ENCODE results near the gene TMBIM6.

TMBIM6 gene

DNA sequence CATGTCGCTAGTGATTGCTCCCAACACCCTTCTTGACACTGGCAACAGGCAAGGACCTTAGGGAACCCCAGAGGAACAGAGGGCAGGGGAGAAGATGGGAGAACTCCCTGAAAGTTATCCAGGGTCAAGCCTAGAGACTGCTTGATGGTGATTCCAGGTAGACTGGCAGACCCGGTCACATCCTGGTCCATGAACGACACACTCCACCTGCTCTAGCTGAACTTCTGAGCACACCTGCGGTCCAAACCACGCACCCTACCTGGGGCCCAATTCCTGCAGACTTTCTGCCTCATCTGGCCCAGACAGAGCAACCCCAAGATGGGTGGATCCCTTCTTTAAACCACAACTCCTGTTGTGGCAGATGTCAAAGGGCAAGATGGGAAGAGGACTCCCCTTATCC is 52.7 kb downstream of the TMBIM6 start:
- Mint-ChIP-seq H3K4me3 (no peak overlapping the region), H3K9me3 (no peaks in the 10 kb centered on the region), H3K27ac (no peak overlapping the region), H3K4me1 (peaks cover 3% of the 10 kb centered on the region), H3K27me3 (ENCODE audit: low read depth) (no peaks in the 10 kb centered on the region), H3K36me3 (ENCODE audit: low read depth) (peaks cover 14% of the 10 kb centered on the region)
- TF ChIP-seq, protein P1, sequence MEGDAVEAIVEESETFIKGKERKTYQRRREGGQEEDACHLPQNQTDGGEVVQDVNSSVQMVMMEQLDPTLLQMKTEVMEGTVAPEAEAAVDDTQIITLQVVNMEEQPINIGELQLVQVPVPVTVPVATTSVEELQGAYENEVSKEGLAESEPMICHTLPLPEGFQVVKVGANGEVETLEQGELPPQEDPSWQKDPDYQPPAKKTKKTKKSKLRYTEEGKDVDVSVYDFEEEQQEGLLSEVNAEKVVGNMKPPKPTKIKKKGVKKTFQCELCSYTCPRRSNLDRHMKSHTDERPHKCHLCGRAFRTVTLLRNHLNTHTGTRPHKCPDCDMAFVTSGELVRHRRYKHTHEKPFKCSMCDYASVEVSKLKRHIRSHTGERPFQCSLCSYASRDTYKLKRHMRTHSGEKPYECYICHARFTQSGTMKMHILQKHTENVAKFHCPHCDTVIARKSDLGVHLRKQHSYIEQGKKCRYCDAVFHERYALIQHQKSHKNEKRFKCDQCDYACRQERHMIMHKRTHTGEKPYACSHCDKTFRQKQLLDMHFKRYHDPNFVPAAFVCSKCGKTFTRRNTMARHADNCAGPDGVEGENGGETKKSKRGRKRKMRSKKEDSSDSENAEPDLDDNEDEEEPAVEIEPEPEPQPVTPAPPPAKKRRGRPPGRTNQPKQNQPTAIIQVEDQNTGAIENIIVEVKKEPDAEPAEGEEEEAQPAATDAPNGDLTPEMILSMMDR (IDR thresholded peaks at IDR 0.05; ENCODE audit: unreplicated experiment in 3 of 3) = no peak

DNA sequence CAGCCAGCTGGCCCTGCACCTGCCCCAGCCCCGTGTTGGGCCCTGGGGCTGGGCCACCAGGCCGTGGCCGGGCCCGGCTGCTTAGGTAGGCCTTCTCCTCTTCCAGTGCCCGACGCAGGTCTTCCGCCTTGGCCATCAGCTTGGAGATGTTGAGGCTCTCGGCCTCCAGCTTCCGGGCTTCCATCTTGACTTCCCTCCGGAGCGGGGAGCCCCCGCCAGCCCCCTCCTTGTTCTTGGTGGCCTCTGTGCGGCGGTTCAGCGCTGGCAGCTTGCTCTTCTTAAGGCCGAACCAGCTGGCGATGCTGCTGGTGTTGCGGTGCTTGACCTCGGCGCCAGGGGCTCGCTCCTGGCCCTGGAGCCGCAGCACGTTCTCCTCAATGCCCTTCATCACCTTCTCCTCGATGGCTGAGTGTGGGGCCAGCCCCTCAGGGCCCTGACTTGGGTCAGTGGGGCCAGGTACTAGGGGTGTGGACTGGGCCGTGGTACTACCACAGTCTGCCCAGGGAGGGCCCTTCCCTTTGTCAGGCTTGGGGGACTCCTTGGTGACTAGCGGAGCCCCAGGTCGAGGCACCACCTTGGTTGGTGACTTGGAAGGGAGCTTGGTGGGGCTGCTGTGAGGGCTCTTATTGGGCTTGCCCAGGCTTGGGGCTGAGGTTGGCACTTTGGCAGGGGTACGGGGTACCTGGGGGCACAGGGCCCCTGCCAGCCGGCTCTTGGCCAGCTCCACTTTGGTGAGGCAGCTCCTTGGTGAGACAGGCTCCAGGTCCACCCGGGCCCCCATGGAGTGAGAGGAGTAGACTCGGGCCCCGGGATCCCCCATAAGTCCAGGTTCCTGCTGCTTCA is 53.7 kb downstream of the TMBIM6 start:
- Mint-ChIP-seq H3K9me3 (no peaks in the 10 kb centered on the region), H3K36me3 (ENCODE audit: low read depth) (peaks cover 12% of the 10 kb centered on the region), H3K27me3 (ENCODE audit: low read depth) (no peaks in the 10 kb centered on the region), H3K4me3 (no peak overlapping the region), H3K4me1 (peaks cover 5% of the 10 kb centered on the region), H3K27ac (no peak overlapping the region)
- TF ChIP-seq, protein P1 (IDR thresholded peaks at IDR 0.05; ENCODE audit: unreplicated experiment in 3 of 3) = no peak

DNA sequence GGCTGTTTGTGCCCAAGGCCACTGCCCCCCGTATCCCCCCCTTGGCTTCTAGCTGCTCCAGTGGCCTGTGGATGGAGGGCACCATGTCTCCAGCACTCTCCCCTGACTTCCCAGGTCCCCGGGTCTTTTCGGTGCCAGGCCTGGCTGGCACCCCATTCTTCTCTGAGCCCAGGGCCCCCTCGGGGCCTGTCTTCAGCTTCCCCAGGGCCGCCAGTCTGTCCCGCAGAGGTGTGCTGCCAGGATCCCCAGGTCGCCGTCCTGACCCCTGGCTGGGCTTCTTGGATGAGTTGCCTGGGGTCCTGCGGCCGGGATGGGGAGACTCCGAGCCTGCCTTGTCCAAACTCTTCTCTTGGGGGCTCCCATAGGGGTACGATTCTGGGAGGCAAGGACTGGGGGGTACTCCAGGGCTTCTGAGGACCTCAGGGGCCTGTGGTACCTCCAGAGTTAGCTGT is 54.3 kb downstream of the TMBIM6 start:
- Mint-ChIP-seq H3K27me3 (ENCODE audit: low read depth) (no peaks in the 10 kb centered on the region), H3K4me1 (peaks cover 5% of the 10 kb centered on the region), H3K4me3 (no peak overlapping the region), H3K9me3 (no peaks in the 10 kb centered on the region), H3K36me3 (ENCODE audit: low read depth) (peaks cover 12% of the 10 kb centered on the region), H3K27ac (no peak overlapping the region)
- TF ChIP-seq, protein P1 (IDR thresholded peaks at IDR 0.05; ENCODE audit: unreplicated experiment in 3 of 3) = no peak

DNA sequence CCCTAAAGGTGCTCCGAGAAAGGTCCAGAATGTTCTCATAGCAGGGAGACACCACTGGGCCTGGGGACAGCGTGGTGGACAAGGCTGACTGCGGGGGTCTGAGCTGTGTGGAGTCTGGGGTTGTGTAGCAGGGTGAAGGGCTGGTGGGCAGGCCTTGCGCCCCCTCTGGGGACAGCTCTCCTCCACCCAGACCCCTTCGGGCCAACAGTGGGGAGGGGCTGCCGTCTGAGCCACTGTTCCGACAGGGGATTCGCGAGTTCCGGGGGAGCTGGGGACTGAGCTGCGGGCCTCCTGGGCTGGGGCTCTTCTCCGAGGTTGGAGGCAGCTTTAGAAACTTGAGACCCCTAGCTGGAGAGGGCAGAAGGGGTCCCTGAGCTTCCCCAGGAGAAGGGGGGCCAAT is 54.8 kb downstream of the TMBIM6 start:
- no peaks in the 10 kb centered on the region for H3K27me3 Mint-ChIP-seq (ENCODE audit: low read depth)
- H3K27ac Mint-ChIP-seq = no peak overlapping the region
- H3K4me3 Mint-ChIP-seq = no peak overlapping the region
- peaks cover 7% of the 10 kb centered on the region for H3K36me3 Mint-ChIP-seq (ENCODE audit: low read depth)
- H3K4me1 Mint-ChIP-seq = peaks cover 5% of the 10 kb centered on the region
- H3K9me3 Mint-ChIP-seq = no peaks in the 10 kb centered on the region
- TF ChIP-seq, protein P1 (IDR thresholded peaks at IDR 0.05; ENCODE audit: unreplicated experiment in 3 of 3) = no peak

DNA sequence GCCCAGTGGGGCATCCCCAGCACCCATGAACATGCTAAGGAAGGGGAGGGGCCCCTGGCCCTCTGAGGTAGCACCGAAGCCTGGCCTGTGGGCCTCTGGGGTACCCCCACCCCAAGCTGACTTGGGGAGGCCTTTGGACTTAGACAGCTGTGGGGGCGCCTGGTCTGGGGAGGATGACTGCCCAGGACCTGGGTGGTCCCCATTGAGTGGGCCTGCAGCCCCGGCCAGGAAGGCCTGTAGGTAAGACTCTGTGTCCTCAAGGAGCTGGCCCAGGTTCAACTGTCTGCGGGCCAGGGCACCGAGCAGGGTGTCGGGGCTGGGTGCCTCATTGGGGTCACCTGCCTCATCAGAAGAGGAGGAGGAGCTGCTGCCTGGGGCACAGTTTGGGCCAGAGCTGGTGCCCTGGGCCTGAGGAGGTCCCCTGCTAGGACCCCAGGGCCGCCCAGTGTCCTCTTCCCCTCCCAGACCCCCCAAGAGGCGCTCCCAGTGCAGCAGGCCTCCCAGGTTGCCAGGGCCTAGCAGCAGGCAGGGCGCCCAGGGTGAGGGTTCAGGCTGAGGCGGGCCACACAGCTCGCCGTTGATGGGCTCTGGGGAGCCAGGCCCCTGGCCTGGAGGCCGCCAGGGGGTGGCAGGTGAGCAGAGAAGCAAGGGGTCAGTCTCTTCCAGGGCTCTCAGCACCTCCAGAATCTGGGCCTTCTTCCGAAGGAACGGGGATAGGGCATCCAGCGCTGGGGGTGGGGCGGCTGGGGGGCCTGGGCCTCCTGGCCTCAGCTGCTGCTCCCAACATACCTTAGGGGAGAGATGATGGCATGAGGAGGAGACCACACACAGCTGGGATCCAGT is 55.5 kb downstream of the TMBIM6 start:
- Mint-ChIP-seq H3K27me3 (ENCODE audit: low read depth) (no peaks in the 10 kb centered on the region), H3K27ac (no peak overlapping the region), H3K9me3 (no peaks in the 10 kb centered on the region), H3K4me1 (peaks cover 5% of the 10 kb centered on the region), H3K36me3 (ENCODE audit: low read depth) (peaks cover 7% of the 10 kb centered on the region), H3K4me3 (no peak overlapping the region)
- TF ChIP-seq, protein P1 (IDR thresholded peaks at IDR 0.05; ENCODE audit: unreplicated experiment in 3 of 3) = no peak

Data from nephron (organoid).